Measurements from ENCODE around the gene OSBPL9.
"Not testable (repeated sequence)": the region's sequence is repeated elsewhere in the genome, so short reads cannot be mapped to it uniquely, and the experiment has no call there.

OSBPL9 gene

GRCh38 chr1:51819021-51819420 lies 202.1 kb downstream of the OSBPL9 start:
- not testable (repeated sequence) for DNase-seq

DNA sequence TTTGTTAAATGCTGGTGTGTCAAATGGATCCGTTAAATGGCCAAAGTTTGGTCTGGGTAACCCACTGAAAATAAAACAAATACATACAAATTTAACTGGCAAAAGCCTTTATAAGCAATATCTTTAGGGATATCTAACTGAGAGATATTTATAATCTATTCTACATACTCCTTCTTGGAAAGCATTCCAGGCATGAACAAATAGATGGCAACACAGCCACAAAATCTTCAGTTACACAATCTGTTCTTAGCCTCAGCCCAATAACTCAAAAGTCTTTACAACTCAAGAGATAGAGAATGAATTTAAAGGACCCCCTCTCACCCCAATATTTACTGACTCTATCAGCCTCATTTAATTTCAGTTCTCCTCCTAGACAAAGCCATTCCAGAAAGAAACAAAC lies 202.9 kb downstream of the OSBPL9 start:
- DNase-seq, result no peak

- DNase-seq, result no peak
These were observed 212.2 kb downstream of the OSBPL9 start for GRCh38 chr1:51829058-51829457.

- no peak for DNase-seq
These were observed 216.8 kb downstream of the OSBPL9 start for GRCh38 chr1:51833700-51834099.

DNA sequence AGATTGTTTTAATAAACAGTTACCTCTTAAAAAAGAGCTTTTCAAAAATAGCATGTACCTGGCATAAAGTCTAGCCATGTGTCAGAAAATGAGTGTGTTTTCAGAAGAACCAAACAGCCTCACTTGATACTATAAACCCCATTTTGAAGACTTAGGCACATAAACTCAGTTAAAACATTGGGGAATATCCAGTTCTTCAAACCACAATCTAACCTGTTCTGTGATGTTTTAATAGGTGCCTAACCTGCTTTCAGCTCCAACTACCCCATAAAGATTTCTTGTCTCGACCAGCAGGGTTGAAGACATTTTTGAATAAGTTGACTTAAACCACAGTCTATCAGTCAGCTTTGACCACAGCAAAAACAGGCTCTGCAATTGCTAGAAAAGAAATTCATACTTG lies 220.4 kb downstream of the OSBPL9 start:
- DNase-seq, result no peak

Data from NCI-H526 treated with DMSO at 0.1 percent for 48 hours (cell line).